EL (cell line): ENCODE measurements around the gene YPEL5.

Experiments used
- DNase-seq: peaks from one replicate; pipeline ENCODE4 v3.0.0-alpha.2; 2016

The YPEL5 gene

GRCh38 chr2:30208453-30208852, 61.6 kb downstream of the YPEL5 start:
- peak; percentile 56 for DNase-seq

DNA sequence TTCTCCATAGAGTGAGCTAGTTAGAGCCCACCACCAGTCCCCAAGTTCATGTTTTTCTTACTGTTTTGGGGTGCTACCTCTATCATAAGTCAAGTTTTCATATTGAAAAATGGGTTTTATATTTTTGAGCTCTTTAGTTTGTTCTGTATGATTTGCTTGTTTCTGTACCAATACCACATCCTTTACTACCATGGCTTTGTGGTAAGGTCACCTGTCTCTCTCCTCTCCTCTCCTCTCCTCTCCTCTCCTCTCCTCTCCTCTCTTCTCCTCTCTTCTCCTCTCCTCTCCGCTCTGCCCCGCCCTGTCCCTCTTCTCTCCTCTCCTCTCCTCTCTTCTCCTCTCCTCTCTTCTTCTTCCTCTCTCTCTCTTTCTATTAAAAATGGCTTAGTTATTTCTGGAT, 62.4 kb downstream of the YPEL5 start:
- DNase-seq: no peak
